Breast epithelium (tissue), 4 donors: ENCODE data around the gene GUK1. TPM values are rescaled to one million over a fixed set of nuclear protein-coding genes. Genes with fewer than 3 reads are reported as not detected.

Experiments
- DNase-seq, 2 donors: peaks; one replicate each; pipeline ENCODE4 v3.0.0-alpha.2; 2019; ENCODE audit warnings: low spot score in 2 of 2
- H3K27ac ChIP-seq, 2 donors: fragments of 200-600 bp; sonication (generic) in 1 of 2; one replicate each; pipeline ENCODE4 v1.5.1; 2016 to 2019; ENCODE audit warnings: mild to moderate bottlenecking in 1 of 2
- H3K27me3 ChIP-seq, 2 donors: fragments of 200-600 bp; sonication (generic) in 1 of 2; one replicate each; pipeline versions ENCODE4 v1.5.1 to v1.6.0; 2017 to 2019; ENCODE audit warnings: control low read depth in 1 of 2, mild to moderate bottlenecking in 1 of 2
- H3K36me3 ChIP-seq: fragments of 200-600 bp; one replicate; pipeline ENCODE4 v1.5.1; 2019
- H3K4me1 ChIP-seq, 2 donors: fragments of 200-600 bp; sonication (generic); one replicate each; pipeline ENCODE4 v1.5.1; 2016 to 2019; ENCODE audit warnings: control low read depth in 1 of 2
- H3K4me3 ChIP-seq, 3 donors: fragments of 200-600 bp; sonication (generic); 1 replicate in 2 of 3; 2 replicates in 1 of 3; pipeline ENCODE4 v1.5.1; 2016 to 2019; ENCODE audit warnings: mild to moderate bottlenecking in 3 of 3, moderate library complexity in 2 of 3
- H3K9me3 ChIP-seq, 2 donors: fragments of 200-600 bp; sonication (generic) in 1 of 2; one replicate each; pipeline ENCODE4 v1.5.1; 2016 to 2019; ENCODE audit warnings: control low read depth in 1 of 2
- CTCF ChIP-seq, 3 donors: fragments of 450-650 bp; IDR thresholded peaks; one replicate each; pipeline ENCODE4 v1.5.1; 2016 to 2017; ENCODE audit warnings: antibody characterized with exemption in 3 of 3, mild to moderate bottlenecking in 3 of 3, moderate library complexity in 3 of 3
- POLR2A ChIP-seq: fragments of 450-650 bp; IDR thresholded peaks from one replicate; pipeline ENCODE4 v1.6.1; 2016; ENCODE audit warnings: antibody characterized with exemption, mild to moderate bottlenecking, moderate library complexity
- POLR2AphosphoS5 ChIP-seq, 3 donors: sonication (generic); formaldehyde crosslinking; IDR thresholded peaks; one replicate each; pipeline ENCODE4 v1.6.1; 2017; ENCODE audit warnings: antibody characterized with exemption in 3 of 3
- intact Hi-C: fragments of 100-400 bp; cut with DNase I; formaldehyde crosslinking; loops from one replicate; pipeline ENCODE4 v1.15.1; 2023; ENCODE audit warnings: low total_unique reads
- total RNA-seq, 3 donors: library from RNA; depleted of rRNA; stranded (reverse); fragments of >200 nt; gene quantifications; one replicate each; pipeline ENCODE4 v1.1.0, GENCODE V29; 2016

Gene GUK1
- total RNA-seq, 3 donors from 2014 or later: 218 to 413 (median 333) TPM

- peaks cover 7 to 9% of the 10 kb centered on the region in 2 donors for H3K4me1 ChIP-seq
- TF ChIP-seq POLR2AphosphoS5 (IDR thresholded peaks at IDR 0.05): no peak
- TF ChIP-seq CTCF (IDR thresholded peaks at IDR 0.05): no peak
- no peak for TF ChIP-seq POLR2A
- intact Hi-C loops: loop anchor here (2.0 kb wide), 1 partner anchor 34 kb away; no protein-coding TSS in a partner anchor
- no peaks in the 10 kb centered on the region for H3K36me3 ChIP-seq
- H3K4me3 ChIP-seq: no peak overlapping the region
- DNase-seq: no peak
- no peaks in the 10 kb centered on the region for H3K27me3 ChIP-seq
- no peak overlapping the region for H3K27ac ChIP-seq
- H3K9me3 ChIP-seq: no peaks in the 10 kb centered on the region
Measured at GRCh38 chr1:228112617-228113016, 27.5 kb upstream of the GUK1 start.

GRCh38 chr1:228114827-228115226 lies 25.3 kb upstream of the GUK1 start:
- Histone ChIP-seq H3K4me1 (no peaks in the 10 kb centered on the region), H3K27ac (no peak overlapping the region), H3K9me3 (no peaks in the 10 kb centered on the region), H3K27me3 (no peaks in the 10 kb centered on the region), H3K4me3 (no peak overlapping the region), H3K36me3 (no peaks in the 10 kb centered on the region)
- TF ChIP-seq CTCF (IDR thresholded peaks at IDR 0.05) (no peak), POLR2AphosphoS5 (IDR thresholded peaks at IDR 0.05) (no peak), POLR2A (no peak)
- DNase-seq: no peak
- intact Hi-C loops: no loop called here

DNA sequence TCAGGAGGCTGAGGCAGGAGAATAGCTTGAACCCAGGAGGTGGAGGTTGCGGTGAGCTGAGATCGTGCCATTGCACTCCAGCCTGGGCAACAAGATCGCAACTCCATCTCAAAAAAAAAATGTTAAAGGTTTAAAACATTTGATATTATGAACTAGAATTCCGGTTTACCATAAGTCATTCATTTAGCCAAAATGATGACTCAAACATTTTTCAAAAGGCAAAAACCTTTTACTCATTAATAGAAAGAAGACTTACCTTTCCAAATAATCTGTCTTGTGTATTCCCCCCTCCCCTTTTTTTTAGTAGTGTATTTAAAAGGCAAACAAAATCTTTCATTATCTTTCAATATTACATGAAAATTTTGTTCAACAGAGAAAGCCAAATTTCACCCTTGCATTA lies 22.7 kb upstream of the GUK1 start:
- no peak for TF ChIP-seq POLR2AphosphoS5 (IDR thresholded peaks at IDR 0.05)
- H3K27ac ChIP-seq: no peak overlapping the region
- no peaks in the 10 kb centered on the region for H3K4me1 ChIP-seq
- H3K4me3 ChIP-seq: no peak overlapping the region
- no peaks in the 10 kb centered on the region for H3K36me3 ChIP-seq
- intact Hi-C loops: no loop called here
- no peaks in the 10 kb centered on the region for H3K9me3 ChIP-seq
- DNase-seq: no peak
- no peaks in the 10 kb centered on the region for H3K27me3 ChIP-seq

GRCh38 chr1:228118040-228118439 lies 22.0 kb upstream of the GUK1 start:
- DNase-seq: no peak
- no peaks in the 10 kb centered on the region for H3K36me3 ChIP-seq
- intact Hi-C loops: no loop called here
- H3K27ac ChIP-seq: no peak overlapping the region
- no peaks in the 10 kb centered on the region for H3K4me1 ChIP-seq
- H3K27me3 ChIP-seq: no peaks in the 10 kb centered on the region
- no peaks in the 10 kb centered on the region for H3K9me3 ChIP-seq
- H3K4me3 ChIP-seq: no peak overlapping the region
- no peak for TF ChIP-seq POLR2AphosphoS5 (IDR thresholded peaks at IDR 0.05)
- no peak for TF ChIP-seq POLR2A
- TF ChIP-seq CTCF (IDR thresholded peaks at IDR 0.05): no peak

GRCh38 chr1:228120351-228120750 lies 19.7 kb upstream of the GUK1 start:
- Histone ChIP-seq H3K4me3 (no peak overlapping the region), H3K9me3 (no peaks in the 10 kb centered on the region), H3K27ac (peak overlapping the region; percentile 1 to 4), H3K36me3 (no peaks in the 10 kb centered on the region), H3K27me3 (no peaks in the 10 kb centered on the region), H3K4me1 (no peaks in the 10 kb centered on the region)
- intact Hi-C loops: no loop called here
- no peak for TF ChIP-seq CTCF (IDR thresholded peaks at IDR 0.05)
- TF ChIP-seq POLR2AphosphoS5 (IDR thresholded peaks at IDR 0.05): no peak
- no peak for TF ChIP-seq POLR2A
- no peak for DNase-seq

DNA sequence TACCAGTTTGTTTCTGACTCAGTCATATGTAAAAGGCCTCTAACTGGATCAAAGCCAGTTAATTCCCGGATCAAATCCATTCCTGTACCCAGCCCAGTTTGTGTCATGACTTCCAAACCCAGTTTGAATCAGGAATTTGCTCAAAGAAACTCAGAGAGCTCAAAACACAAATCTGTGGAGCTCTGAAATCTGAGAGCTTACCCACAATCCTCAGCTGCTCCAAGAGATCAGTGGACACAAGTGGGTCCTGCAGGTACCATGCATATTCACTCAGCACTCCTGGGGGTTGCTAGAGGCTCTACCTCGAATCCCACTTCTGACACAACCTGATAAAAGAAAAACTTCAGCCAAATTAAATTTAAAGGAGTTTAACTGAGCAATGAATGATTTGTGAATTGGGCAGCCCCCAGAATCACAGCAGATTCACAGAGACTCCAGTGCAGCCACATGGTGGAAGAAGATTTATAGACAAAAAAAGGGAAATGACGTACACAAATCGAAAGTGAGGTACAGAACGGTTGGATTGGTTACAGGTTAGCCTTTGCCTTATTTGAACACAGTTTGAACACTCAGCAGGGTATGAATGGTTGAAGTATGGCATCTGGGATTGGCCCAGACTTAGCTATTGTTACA lies 19.1 kb upstream of the GUK1 start:
- intact Hi-C loops: no loop called here
- DNase-seq: no peak
- Histone ChIP-seq H3K36me3 (no peaks in the 10 kb centered on the region), H3K27me3 (no peaks in the 10 kb centered on the region), H3K4me3 (no peak overlapping the region), H3K27ac (peak overlapping the region; percentile 4 to 14), H3K9me3 (no peaks in the 10 kb centered on the region), H3K4me1 (no peaks in the 10 kb centered on the region)
- no peak for TF ChIP-seq POLR2AphosphoS5 (IDR thresholded peaks at IDR 0.05)
- no peak for TF ChIP-seq POLR2A
- TF ChIP-seq CTCF (IDR thresholded peaks at IDR 0.05): no peak
